Stomach (tissue), 4 donors: Measurements from ENCODE around the gene UMAD1.

ENCODE experiments used
- CTCF ChIP-seq, 7 experiments: fragments of 450-650 bp in 4 of 7; fragments of 200-600 bp in 3 of 7; sonication (generic) in 3 of 7; IDR thresholded peaks; one replicate each; pipeline ENCODE4 v1.5.1; 2016 to 2019; ENCODE audit warnings: antibody characterized with exemption in 7 of 7, control low read depth in 2 of 7, mild to moderate bottlenecking in 1 of 7
- EP300 ChIP-seq: sonication (generic); formaldehyde crosslinking; IDR thresholded peaks from one replicate; pipeline ENCODE4 v1.6.1; 2017; ENCODE audit warnings: antibody characterized with exemption
- POLR2A ChIP-seq, 4 donors: fragments of 450-650 bp; IDR thresholded peaks; one replicate each; pipeline ENCODE4 v1.6.1; 2016; ENCODE audit warnings: antibody characterized with exemption in 4 of 4, control low read depth in 2 of 4, mild to moderate bottlenecking in 1 of 4, moderate library complexity in 1 of 4
- POLR2AphosphoS5 ChIP-seq, 3 donors: sonication (generic); formaldehyde crosslinking; IDR thresholded peaks; one replicate each; pipeline ENCODE4 v1.6.1; 2016; ENCODE audit warnings: antibody characterized with exemption in 3 of 3

DNA sequence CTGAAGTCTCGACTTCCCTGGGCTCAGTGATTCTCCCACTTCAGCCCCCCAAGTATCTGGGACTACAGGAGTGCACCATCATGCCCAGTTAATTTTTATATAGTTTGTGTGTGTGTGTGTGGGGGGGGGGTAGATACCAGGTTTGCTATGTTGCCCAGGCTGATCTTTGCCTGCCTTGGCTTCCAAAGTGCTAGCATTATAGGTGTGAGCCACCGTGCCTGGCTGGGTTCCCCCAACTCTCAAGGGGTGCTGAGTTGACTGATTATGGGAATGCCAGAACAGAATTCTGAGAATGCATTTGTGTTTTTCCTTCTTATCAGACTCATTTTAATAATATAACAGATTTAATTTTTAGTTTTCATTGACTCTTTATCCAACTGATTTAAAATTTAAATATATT, 58.4 kb downstream of the UMAD1 start:
- TF ChIP-seq CTCF (IDR thresholded peaks at IDR 0.05), result no peak
- TF ChIP-seq POLR2AphosphoS5 (IDR thresholded peaks at IDR 0.05), result no peak
- TF ChIP-seq POLR2A (IDR thresholded peaks at IDR 0.05), result no peak
- no peak for TF ChIP-seq EP300
